Adipocyte (in vitro differentiated cells): ENCODE results near the gene TBCA.

Source experiments
- DNase-seq: peaks from one replicate; pipeline ENCODE4 v3.0.0-alpha.2; 2015; ENCODE audit warnings: low read depth
- H3K27me3 ChIP-seq: replicated peaks from 2 replicates; pipeline ENCODE4 v1.7.0; 2013; ENCODE audit warnings: mild to moderate bottlenecking, low read length, moderate library complexity; ENCODE audit not compliant: control insufficient read depth, insufficient read depth
- H3K36me3 ChIP-seq: 2 replicates; pipeline ENCODE4 v1.7.0; 2013; ENCODE audit warnings: low read length, mild to moderate bottlenecking, moderate library complexity; ENCODE audit not compliant: control insufficient read depth, insufficient read depth, severe bottlenecking
- H3K4me1 ChIP-seq: 2 replicates; pipeline ENCODE4 v1.7.0; 2013; ENCODE audit warnings: mild to moderate bottlenecking, low read length, moderate library complexity; ENCODE audit not compliant: control insufficient read depth, insufficient read depth
- H3K4me3 ChIP-seq: 2 replicates; pipeline ENCODE4 v1.7.0; 2013; ENCODE audit warnings: mild to moderate bottlenecking, low read length, moderate library complexity
- H3K9ac ChIP-seq: 2 replicates; pipeline ENCODE4 v1.7.0; 2013; ENCODE audit warnings: mild to moderate bottlenecking, low read length, moderate library complexity
- H3K9me3 ChIP-seq: 2 replicates; pipeline ENCODE4 v1.7.0; 2013; ENCODE audit warnings: mild to moderate bottlenecking, low read length, moderate library complexity; ENCODE audit not compliant: control insufficient read depth

TBCA gene

DNA sequence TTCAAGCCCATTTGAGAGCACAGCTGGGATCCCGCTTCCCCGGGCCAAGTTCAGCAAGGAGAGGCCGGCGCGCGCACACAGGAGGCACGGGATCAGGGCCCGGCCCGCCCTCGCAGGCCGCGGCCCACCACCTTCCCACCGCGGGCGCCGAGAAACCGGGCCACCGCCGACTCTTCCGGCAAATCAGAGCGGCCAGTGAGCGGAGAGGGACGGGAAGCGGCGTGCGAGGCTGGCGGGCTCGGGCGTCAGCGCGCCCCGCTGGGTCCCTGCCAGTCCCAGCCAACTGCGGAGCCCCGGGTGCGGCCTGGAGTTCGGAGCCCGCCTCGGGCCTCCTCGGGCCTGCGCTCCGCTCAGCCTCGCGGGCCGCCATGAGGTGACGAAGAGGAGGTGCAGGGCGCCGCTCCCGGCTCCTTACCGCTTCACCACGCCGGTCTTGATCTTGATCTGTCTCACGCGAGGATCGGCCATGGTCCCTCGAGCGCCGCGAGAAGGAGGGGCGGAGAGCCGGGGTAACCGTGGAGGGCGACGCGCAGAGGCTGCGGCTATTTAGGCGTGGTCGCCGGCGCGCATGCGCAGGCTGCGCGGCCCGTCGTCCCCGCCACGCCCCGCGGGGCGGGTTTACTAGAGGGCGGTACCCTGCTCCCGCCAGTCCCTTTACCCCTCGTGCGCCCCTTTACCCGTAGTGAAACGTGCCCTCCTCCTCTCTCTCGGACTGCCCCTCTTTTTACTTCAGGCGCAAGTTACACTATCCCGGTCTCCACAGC is at the start of gene TBCA:
TSS of gene TBCA (minus strand) at position 550 of the 764 bp plus-strand sequence. CDS start at position 468, 82 bp downstream.
- H3K4me1 ChIP-seq = peaks cover 36% of the 10 kb centered on the region
- no peaks in the 10 kb centered on the region for H3K9me3 ChIP-seq
- peak; percentile 97 for DNase-seq
- H3K36me3 ChIP-seq = peaks cover 6% of the 10 kb centered on the region
- H3K4me3 ChIP-seq = peak within 1 kb of the TSS; percentile 95
- H3K27me3 ChIP-seq = no peaks in the 10 kb centered on the region
- peak within 1 kb of the TSS; percentile 98 for H3K9ac ChIP-seq

DNA sequence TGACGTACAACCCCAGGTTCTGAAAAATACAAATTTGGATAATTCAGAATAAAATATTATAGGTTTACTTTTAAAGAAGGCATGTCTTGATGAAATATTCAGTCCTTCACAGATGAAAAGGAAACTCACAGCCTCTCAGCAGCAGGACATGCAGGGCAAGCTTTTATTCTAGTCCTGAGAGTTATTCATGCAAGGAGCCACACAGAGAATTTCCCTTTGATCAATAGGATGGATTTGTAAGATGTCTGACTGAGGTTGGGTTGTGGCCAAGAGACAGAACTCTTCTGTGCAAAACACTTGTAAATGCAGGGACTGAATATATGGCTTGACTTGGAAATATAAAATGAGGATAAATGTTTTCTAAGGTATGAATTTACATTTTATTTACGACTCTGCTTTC is 48.8 kb upstream of the TBCA start:
- Histone ChIP-seq H3K36me3 (no peaks in the 10 kb centered on the region), H3K9me3 (no peaks in the 10 kb centered on the region), H3K4me3 (no peak overlapping the region), H3K9ac (no peak overlapping the region), H3K4me1 (no peaks in the 10 kb centered on the region), H3K27me3 (no peaks in the 10 kb centered on the region)
- DNase-seq = no peak

- no peaks in the 10 kb centered on the region for H3K9me3 ChIP-seq
- DNase-seq = no peak
- H3K27me3 ChIP-seq = no peaks in the 10 kb centered on the region
- peaks cover 6% of the 10 kb centered on the region for H3K4me1 ChIP-seq
- H3K36me3 ChIP-seq = no peaks in the 10 kb centered on the region
- no peak overlapping the region for H3K9ac ChIP-seq
- H3K4me3 ChIP-seq = no peak overlapping the region
Observed at GRCh38 chr5:77816686-77817085, 40.5 kb upstream of the TBCA start.

GRCh38 chr5:77812926-77813589 is 36.9 kb upstream of the TBCA start:
- H3K4me3 ChIP-seq = no peak overlapping the region
- peaks cover 6% of the 10 kb centered on the region for H3K4me1 ChIP-seq
- H3K36me3 ChIP-seq = no peaks in the 10 kb centered on the region
- peaks cover 15% of the 10 kb centered on the region for H3K9me3 ChIP-seq
- no peak for DNase-seq
- H3K27me3 ChIP-seq = no peaks in the 10 kb centered on the region
- H3K9ac ChIP-seq = no peak overlapping the region

- no peak for DNase-seq
- Histone ChIP-seq H3K9me3 (peaks cover 15% of the 10 kb centered on the region), H3K27me3 (no peaks in the 10 kb centered on the region), H3K4me3 (no peak overlapping the region), H3K36me3 (no peaks in the 10 kb centered on the region), H3K4me1 (no peaks in the 10 kb centered on the region), H3K9ac (no peak overlapping the region)
Observed at GRCh38 chr5:77806213-77806843, 30.2 kb upstream of the TBCA start.

- Histone ChIP-seq H3K4me1 (peaks cover 8% of the 10 kb centered on the region), H3K27me3 (no peaks in the 10 kb centered on the region), H3K9ac (no peak overlapping the region), H3K4me3 (no peak overlapping the region), H3K9me3 (peaks cover 7% of the 10 kb centered on the region), H3K36me3 (no peaks in the 10 kb centered on the region)
- DNase-seq = no peak
Observed at GRCh38 chr5:77798456-77798855, 22.3 kb upstream of the TBCA start.

DNA sequence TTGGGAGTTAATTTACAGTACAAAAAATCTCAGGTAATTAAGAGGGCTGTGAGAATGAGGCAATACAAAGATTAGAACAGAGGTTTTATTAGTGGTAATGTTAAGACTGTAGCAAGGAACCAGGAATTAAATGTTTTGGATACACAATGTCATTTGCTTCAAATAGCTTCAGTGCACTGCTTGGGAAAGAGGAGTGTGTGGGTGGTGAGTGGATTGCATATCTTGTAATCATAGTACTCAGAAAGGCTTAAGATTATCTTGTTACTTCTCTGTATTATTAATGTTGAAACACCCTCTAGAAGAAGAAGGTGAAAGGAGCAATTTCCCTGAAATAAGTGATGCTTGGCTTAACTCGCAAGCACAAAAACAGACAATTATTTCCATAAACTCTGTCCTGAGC is 21.0 kb upstream of the TBCA start:
- H3K4me3 ChIP-seq = no peak overlapping the region
- peaks cover 7% of the 10 kb centered on the region for H3K9me3 ChIP-seq
- no peaks in the 10 kb centered on the region for H3K36me3 ChIP-seq
- peak; percentile 5 for DNase-seq
- H3K4me1 ChIP-seq = peaks cover 8% of the 10 kb centered on the region
- no peak overlapping the region for H3K9ac ChIP-seq
- H3K27me3 ChIP-seq = no peaks in the 10 kb centered on the region

DNA sequence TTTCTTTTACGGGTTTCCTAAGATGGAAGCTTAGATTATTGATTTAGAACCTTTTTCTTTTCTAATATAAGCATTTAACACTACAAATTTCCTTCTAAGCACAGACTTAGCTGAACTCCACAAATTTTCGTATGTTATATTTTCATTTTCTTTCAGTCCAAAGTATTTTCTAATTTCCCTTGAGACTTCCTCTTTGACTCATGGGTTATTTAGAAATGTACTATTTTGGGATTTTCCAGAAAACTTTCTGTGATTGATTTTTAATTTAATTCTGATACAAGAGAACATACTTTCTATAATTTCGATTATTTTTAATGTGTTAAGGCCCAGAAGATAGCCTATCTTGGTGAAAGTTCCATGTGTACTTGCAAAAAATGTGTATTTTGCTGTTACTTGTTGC is 19.7 kb upstream of the TBCA start:
- no peaks in the 10 kb centered on the region for H3K36me3 ChIP-seq
- H3K27me3 ChIP-seq = no peaks in the 10 kb centered on the region
- no peak overlapping the region for H3K9ac ChIP-seq
- H3K4me3 ChIP-seq = no peak overlapping the region
- H3K9me3 ChIP-seq = peaks cover 7% of the 10 kb centered on the region
- peaks cover 19% of the 10 kb centered on the region for H3K4me1 ChIP-seq
- no peak for DNase-seq

- Histone ChIP-seq H3K4me1 (peaks cover 23% of the 10 kb centered on the region), H3K27me3 (no peaks in the 10 kb centered on the region), H3K9ac (no peak overlapping the region), H3K36me3 (no peaks in the 10 kb centered on the region), H3K4me3 (no peak overlapping the region), H3K9me3 (peaks cover 7% of the 10 kb centered on the region)
- no peak for DNase-seq
Observed at GRCh38 chr5:77795268-77795667, 19.1 kb upstream of the TBCA start.

DNA sequence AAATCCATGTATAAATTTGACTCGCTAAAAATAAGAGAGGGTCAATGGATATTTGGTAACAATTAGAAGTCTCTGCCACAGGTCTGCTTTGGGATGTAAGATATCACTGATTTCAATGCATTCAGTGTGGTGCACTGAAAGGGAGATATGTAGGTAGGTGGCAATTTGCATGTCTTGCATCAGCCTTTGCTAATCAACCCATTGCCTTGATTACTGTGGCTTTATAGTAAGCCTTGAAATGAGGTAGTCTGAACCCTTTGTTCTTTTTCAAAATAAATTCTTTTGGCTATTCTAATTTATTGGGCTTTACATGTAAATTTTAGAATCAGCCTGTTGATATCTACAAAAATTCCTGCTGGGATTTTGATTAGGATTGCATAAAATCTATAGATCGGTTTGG is 15.8 kb upstream of the TBCA start:
- DNase-seq = no peak

GRCh38 chr5:77791356-77791755 is 15.2 kb upstream of the TBCA start:
- Histone ChIP-seq H3K4me3 (peak overlapping the region; percentile 15), H3K9ac (peak overlapping the region; percentile 18), H3K9me3 (peaks cover 7% of the 10 kb centered on the region), H3K27me3 (no peaks in the 10 kb centered on the region), H3K36me3 (no peaks in the 10 kb centered on the region), H3K4me1 (peaks cover 14% of the 10 kb centered on the region)
- no peak for DNase-seq

More for the DNA sequence above, 15.8 kb upstream of the TBCA start:
- Histone ChIP-seq H3K4me1 (peaks cover 16% of the 10 kb centered on the region), H3K36me3 (no peaks in the 10 kb centered on the region), H3K9me3 (peaks cover 7% of the 10 kb centered on the region), H3K4me3 (peak overlapping the region; percentile 15), H3K9ac (no peak overlapping the region), H3K27me3 (no peaks in the 10 kb centered on the region)
